ENCODE measurements around the gene GLRX2. TPM values are rescaled to one million over a fixed set of nuclear protein-coding genes. Genes with fewer than 3 reads are reported as not detected.

Gene GLRX2
- total and polyA plus RNA-seq, 2 of the 8 experiments (the other 6 are each of a cell fraction or from before 2014, with no cell fraction given): 4.8 to 13.5 TPM

- TF ChIP-seq JUN (IDR thresholded peaks at IDR 0.05; ENCODE audit: low read depth, low read length) (no peak), GTF2F1 (IDR thresholded peaks at IDR 0.05; ENCODE audit: borderline replicate concordance, low read depth, low read length) (no peak), ASH2L (IDR thresholded peaks at IDR 0.05; ENCODE audit: low read length) (no peak), POLR2A (IDR thresholded peaks at IDR 0.05; ENCODE audit: control extremely low read depth in 1 of 2, low read depth in 2 of 2, low read length in 2 of 2) (no peak), KDM1A (IDR thresholded peaks at IDR 0.05; ENCODE audit: borderline replicate concordance, low read length) (no peak), E2F6 (IDR thresholded peaks at IDR 0.05) (no peak), TBP (IDR thresholded peaks at IDR 0.05; ENCODE audit: low read depth, low read length) (no peak)
- Histone ChIP-seq H2BK5ac (ENCODE audit: low read depth, low read length) (no peak overlapping the region), H3K27me3 (replicated peaks in 1 of 4; ENCODE audit: control insufficient read depth in 3 of 4, extremely low read depth in 1 of 4, insufficient read depth in 3 of 4, low read length in 3 of 4) (no peaks in the 10 kb centered on the region), H3K14ac (ENCODE audit: insufficient read length) (no peak overlapping the region), H3K23ac (ENCODE audit: insufficient read length) (no peak overlapping the region), H3K79me1 (ENCODE audit: low read depth, low read length) (peaks cover 4% of the 10 kb centered on the region; the same call in 1 of the 2 replicates), H2BK12ac (ENCODE audit: low read depth, low read length) (no peak overlapping the region), H3K27ac (ENCODE audit: low read depth, low read length) (no peak overlapping the region), H2BK20ac (ENCODE audit: low read length) (no peak overlapping the region), H3K4me2 (ENCODE audit: insufficient read depth in 1 of 2, low read depth in 2 of 2, low read length in 2 of 2) (no peak overlapping the region; a peak in 1 of 4 replicates), H3K9ac (replicated peaks in 1 of 4; ENCODE audit: extremely low read depth in 1 of 4, low read depth in 3 of 4, low read length in 3 of 4) (no peak overlapping the region), H3K4me1 (replicated peaks in 1 of 4; ENCODE audit: control insufficient read depth in 3 of 4, insufficient read depth in 4 of 4, low read length in 3 of 4) (peaks cover 0 to 8% (median 3%) of the 10 kb centered on the region in 4 experiments; a peak in 2 of 7 replicates), H4K91ac (replicated peaks; ENCODE audit: insufficient read length, low read length) (no peak overlapping the region), H3K4ac (replicated peaks; ENCODE audit: insufficient read length, low read depth, low read length) (no peak overlapping the region), H3K36me3 (ENCODE audit: control insufficient read depth in 2 of 4, insufficient read depth in 4 of 4, low read length in 3 of 4) (peaks cover 2 to 58% (median 18%) of the 10 kb centered on the region in 4 experiments; a peak in 6 of 8 replicates), H4K8ac (ENCODE audit: extremely low read depth, insufficient read depth, low read length) (no peak overlapping the region), H3K23me2 (ENCODE audit: low read depth, low read length) (no peaks in the 10 kb centered on the region), H2AK5ac (ENCODE audit: low read depth, low read length) (no peak overlapping the region), H2AFZ (ENCODE audit: low read length) (no peak overlapping the region), H3K56ac (replicated peaks; ENCODE audit: insufficient read length, low read depth, low read length) (no peak overlapping the region), H3K9me3 (ENCODE audit: insufficient read depth in 2 of 2, low read depth in 1 of 2, low read length in 1 of 2) (no peaks in the 10 kb centered on the region), H3K4me3 (ENCODE audit: extremely low read depth in 1 of 4, insufficient read depth in 2 of 4, low read depth in 3 of 4, low read length in 4 of 4) (no peak overlapping the region), H3K79me2 (ENCODE audit: control insufficient read depth in 1 of 2, insufficient read depth in 2 of 2, low read length in 2 of 2) (peaks cover 0 to 13% of the 10 kb centered on the region in 2 experiments; a peak in 2 of 4 replicates), H4K5ac (ENCODE audit: insufficient read length, low read depth, low read length) (no peak overlapping the region), H2BK15ac (ENCODE audit: low read length) (0 out of 2 replicates have a peak overlapping the region, but pooled peaks have one; percentile 46), H3K18ac (ENCODE audit: extremely low read depth, low read length) (no peak overlapping the region), H4K20me1 (replicated peaks in 1 of 2; ENCODE audit: control insufficient read depth in 1 of 2, insufficient read depth in 2 of 2, low read length in 2 of 2) (no peaks in the 10 kb centered on the region), H2BK120ac (replicated peaks; ENCODE audit: low read depth, low read length) (no peak overlapping the region)
- FAIRE-seq: no peak
- ChIA-PET CTCF (ENCODE audit: partially characterized antibody) (interaction anchor here (0.9 kb wide), 1 partner anchor 250 kb away, joined by 3 read pairs; no protein-coding TSS in a partner anchor), POLR2A (ENCODE audit: partially characterized antibody) (no interaction called here)
- WGBS, 2 experiments (ENCODE audit: extremely low coverage in 1 of 2, insufficient coverage in 1 of 2, insufficient read length in 1 of 2, insufficient replicate concordance in 2 of 2, low coverage in 1 of 2, low lambda C conversion rate in 2 of 2, missing lambda C conversion rate in 1 of 2): 94% methylated on average over 7 of the region's 7 CpGs; no CpG with 5 or more reads in 1 of the 2 experiments
- DNase-seq (ENCODE audit: low read depth in 1 of 2, low spot score in 2 of 2): no peak
These were observed 35.0 kb upstream of the GLRX2 start for GRCh38 chr1:193140254-193140653.
